Panc1 (cell line): Measurements from ENCODE around the gene METTL21C. TPM values are rescaled to one million over a fixed set of nuclear protein-coding genes. Genes with fewer than 3 reads are reported as not detected.

Source experiments
- ATAC-seq: fragments of 200-7000 bp; cut with Tn5 transposase; 2 replicates; pipeline ENCODE4 v1.9.1; 2020; ENCODE audit warnings: mild to moderate bottlenecking, moderate library complexity
- BruUV-seq: library from RNA; stranded (reverse); fragments of 400-500 nt; replicated peaks from 2 replicates; lab custom pipeline; 2021; lab: Mats Ljungman, UMichigan
- CTCF ChIA-PET: fragments of 300-600 bp; sonication (Branson Sonifier 250); formaldehyde crosslinking; loops from one replicate; lab custom pipeline; 2022; ENCODE audit warnings: antibody characterized with exemption; lab: Charles Lee
- POLR2A ChIA-PET: fragments of 300-600 bp; sonication (Branson Sonifier 250); formaldehyde crosslinking; loops from one replicate; lab custom pipeline; 2022; ENCODE audit warnings: antibody characterized with exemption; lab: Charles Lee
- DNase-seq: peaks from one replicate; pipeline ENCODE4 v3.0.0-alpha.2; 2010; ENCODE audit warnings: low read depth, low spot score
- H3K27ac ChIP-seq: 2 replicates; pipeline ENCODE4 v1.5.1; 2011; ENCODE audit warnings: mild to moderate bottlenecking, low read length, inconsistent platforms
- H3K27me3 ChIP-seq: fragments of 200-500 bp; sonication (Bioruptor generic); 2 replicates; pipeline ENCODE4 v1.6.0; 2014; ENCODE audit warnings: low read length, inconsistent platforms; ENCODE audit not compliant: control insufficient read depth, insufficient read depth
- H3K36me3 ChIP-seq: fragments of 200-500 bp; sonication (Bioruptor generic); 2 replicates; pipeline ENCODE4 v1.5.1; 2014; ENCODE audit warnings: inconsistent platforms, mild to moderate bottlenecking, low read length, moderate library complexity; ENCODE audit not compliant: control insufficient read depth, insufficient read depth
- H3K4me1 ChIP-seq: 2 replicates; pipeline ENCODE4 v1.5.1; 2011; ENCODE audit warnings: inconsistent platforms, mild to moderate bottlenecking, low read length, moderate library complexity; ENCODE audit not compliant: control insufficient read depth, insufficient read depth
- H3K4me3 ChIP-seq, 2 experiments: 2 replicates each; pipeline ENCODE4 v1.5.1; 2011 to 2012; ENCODE audit warnings: low read depth in 2 of 2, low read length in 2 of 2, mild to moderate bottlenecking in 2 of 2, inconsistent platforms in 1 of 2, moderate library complexity in 1 of 2
- H3K9me3 ChIP-seq: fragments of 200-500 bp; sonication (Bioruptor generic); 2 replicates; pipeline ENCODE4 v1.5.1; 2014; ENCODE audit warnings: low read depth, mild to moderate bottlenecking, inconsistent platforms, low read length, moderate library complexity; ENCODE audit not compliant: control insufficient read depth, insufficient read depth
- POLR2AphosphoS5 ChIP-seq: IDR thresholded peaks from 2 replicates; pipeline ENCODE4 v1.6.1; 2012; ENCODE audit warnings: mild to moderate bottlenecking, low read depth, low read length, moderate library complexity
- SIN3A ChIP-seq: IDR thresholded peaks from 2 replicates; pipeline ENCODE4 v1.6.1; 2012; ENCODE audit warnings: low read depth, mild to moderate bottlenecking, low read length, moderate library complexity, borderline replicate concordance; ENCODE audit not compliant: insufficient read depth
- TCF7L2 ChIP-seq: IDR thresholded peaks from 2 replicates; pipeline ENCODE4 v1.6.1; 2011; ENCODE audit warnings: mild to moderate bottlenecking, low read depth, low read length, inconsistent platforms
- in situ Hi-C: cut with HindIII; loops from 2 replicates; pipeline ENCODE4 v1.10.0; 2016; ENCODE audit warnings: low sequenced_read_pairs, low pct_unique_long_range_greater_than_20kb
- intact Hi-C: fragments of 100-400 bp; cut with micrococcal nuclease; formaldehyde crosslinking; loops from one replicate; pipeline ENCODE4 v1.10.0; 2022; ENCODE audit not compliant: unreplicated experiment
- total RNA-seq: library from RNA; stranded (reverse); gene quantifications from one replicate; pipeline ENCODE4 v1.2.1, GENCODE V29; 2021; ENCODE audit not compliant: unreplicated experiment
- TF ChIP-seq, protein P1 (sequence below): fragments of 450-650 bp; IDR thresholded peaks from 2 replicates; pipeline ENCODE4 v1.5.1; 2017; ENCODE audit warnings: mild to moderate bottlenecking
- TF ChIP-seq, protein P2 (sequence below), 2 experiments: IDR thresholded peaks; 2 replicates each; pipeline ENCODE4 v1.6.1; 2011 to 2012; ENCODE audit warnings: low read depth in 2 of 2, control low read depth in 1 of 2, low read length in 1 of 2, mild to moderate bottlenecking in 1 of 2, moderate library complexity in 1 of 2; ENCODE audit not compliant: insufficient read depth in 1 of 2

The METTL21C gene
- total RNA-seq, 1 experiment from 2014 or later: not detected

DNA sequence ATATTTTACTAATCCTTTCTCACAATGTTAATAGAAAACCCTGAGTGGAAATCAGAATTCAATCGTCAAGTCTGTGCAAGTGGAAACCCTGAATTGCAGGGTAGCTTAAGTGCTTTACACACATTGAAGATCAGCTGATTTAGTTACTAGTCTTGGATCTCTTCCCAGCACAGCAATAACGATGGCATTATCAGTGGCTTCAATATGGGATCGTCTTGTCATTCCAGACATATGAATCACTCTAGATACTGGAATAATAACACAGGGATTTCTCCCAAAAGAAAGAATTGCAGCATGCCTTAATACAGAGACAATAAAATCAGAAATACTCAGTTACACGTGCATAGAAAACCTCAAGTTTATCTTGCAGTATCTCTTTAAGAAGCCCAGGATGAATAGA lies 12.6 kb upstream of the METTL21C start:
- intact Hi-C loops (no loop called here), in situ Hi-C loops (no loop called here)
- peak; percentile 43; the same call in 1 of the 2 replicates for ATAC-seq
- Histone ChIP-seq H3K9me3 (no peaks in the 10 kb centered on the region), H3K27ac (no peak overlapping the region), H3K4me1 (no peaks in the 10 kb centered on the region), H3K36me3 (no peaks in the 10 kb centered on the region), H3K27me3 (no peaks in the 10 kb centered on the region), H3K4me3 (no peak overlapping the region)
- no peak for DNase-seq
- BruUV-seq: no TSS peak
- ChIA-PET CTCF (no interaction called here), POLR2A (no interaction called here)
- TF ChIP-seq, protein P1, sequence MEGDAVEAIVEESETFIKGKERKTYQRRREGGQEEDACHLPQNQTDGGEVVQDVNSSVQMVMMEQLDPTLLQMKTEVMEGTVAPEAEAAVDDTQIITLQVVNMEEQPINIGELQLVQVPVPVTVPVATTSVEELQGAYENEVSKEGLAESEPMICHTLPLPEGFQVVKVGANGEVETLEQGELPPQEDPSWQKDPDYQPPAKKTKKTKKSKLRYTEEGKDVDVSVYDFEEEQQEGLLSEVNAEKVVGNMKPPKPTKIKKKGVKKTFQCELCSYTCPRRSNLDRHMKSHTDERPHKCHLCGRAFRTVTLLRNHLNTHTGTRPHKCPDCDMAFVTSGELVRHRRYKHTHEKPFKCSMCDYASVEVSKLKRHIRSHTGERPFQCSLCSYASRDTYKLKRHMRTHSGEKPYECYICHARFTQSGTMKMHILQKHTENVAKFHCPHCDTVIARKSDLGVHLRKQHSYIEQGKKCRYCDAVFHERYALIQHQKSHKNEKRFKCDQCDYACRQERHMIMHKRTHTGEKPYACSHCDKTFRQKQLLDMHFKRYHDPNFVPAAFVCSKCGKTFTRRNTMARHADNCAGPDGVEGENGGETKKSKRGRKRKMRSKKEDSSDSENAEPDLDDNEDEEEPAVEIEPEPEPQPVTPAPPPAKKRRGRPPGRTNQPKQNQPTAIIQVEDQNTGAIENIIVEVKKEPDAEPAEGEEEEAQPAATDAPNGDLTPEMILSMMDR: no peak
- TF ChIP-seq SIN3A (no peak), TCF7L2 (no peak), POLR2AphosphoS5 (no peak)
- TF ChIP-seq, protein P2, sequence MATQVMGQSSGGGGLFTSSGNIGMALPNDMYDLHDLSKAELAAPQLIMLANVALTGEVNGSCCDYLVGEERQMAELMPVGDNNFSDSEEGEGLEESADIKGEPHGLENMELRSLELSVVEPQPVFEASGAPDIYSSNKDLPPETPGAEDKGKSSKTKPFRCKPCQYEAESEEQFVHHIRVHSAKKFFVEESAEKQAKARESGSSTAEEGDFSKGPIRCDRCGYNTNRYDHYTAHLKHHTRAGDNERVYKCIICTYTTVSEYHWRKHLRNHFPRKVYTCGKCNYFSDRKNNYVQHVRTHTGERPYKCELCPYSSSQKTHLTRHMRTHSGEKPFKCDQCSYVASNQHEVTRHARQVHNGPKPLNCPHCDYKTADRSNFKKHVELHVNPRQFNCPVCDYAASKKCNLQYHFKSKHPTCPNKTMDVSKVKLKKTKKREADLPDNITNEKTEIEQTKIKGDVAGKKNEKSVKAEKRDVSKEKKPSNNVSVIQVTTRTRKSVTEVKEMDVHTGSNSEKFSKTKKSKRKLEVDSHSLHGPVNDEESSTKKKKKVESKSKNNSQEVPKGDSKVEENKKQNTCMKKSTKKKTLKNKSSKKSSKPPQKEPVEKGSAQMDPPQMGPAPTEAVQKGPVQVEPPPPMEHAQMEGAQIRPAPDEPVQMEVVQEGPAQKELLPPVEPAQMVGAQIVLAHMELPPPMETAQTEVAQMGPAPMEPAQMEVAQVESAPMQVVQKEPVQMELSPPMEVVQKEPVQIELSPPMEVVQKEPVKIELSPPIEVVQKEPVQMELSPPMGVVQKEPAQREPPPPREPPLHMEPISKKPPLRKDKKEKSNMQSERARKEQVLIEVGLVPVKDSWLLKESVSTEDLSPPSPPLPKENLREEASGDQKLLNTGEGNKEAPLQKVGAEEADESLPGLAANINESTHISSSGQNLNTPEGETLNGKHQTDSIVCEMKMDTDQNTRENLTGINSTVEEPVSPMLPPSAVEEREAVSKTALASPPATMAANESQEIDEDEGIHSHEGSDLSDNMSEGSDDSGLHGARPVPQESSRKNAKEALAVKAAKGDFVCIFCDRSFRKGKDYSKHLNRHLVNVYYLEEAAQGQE (IDR thresholded peaks at IDR 0.05; ENCODE audit: insufficient read depth in 1 of 2, low read depth in 2 of 2, low read length in 1 of 2): no peak

DNA sequence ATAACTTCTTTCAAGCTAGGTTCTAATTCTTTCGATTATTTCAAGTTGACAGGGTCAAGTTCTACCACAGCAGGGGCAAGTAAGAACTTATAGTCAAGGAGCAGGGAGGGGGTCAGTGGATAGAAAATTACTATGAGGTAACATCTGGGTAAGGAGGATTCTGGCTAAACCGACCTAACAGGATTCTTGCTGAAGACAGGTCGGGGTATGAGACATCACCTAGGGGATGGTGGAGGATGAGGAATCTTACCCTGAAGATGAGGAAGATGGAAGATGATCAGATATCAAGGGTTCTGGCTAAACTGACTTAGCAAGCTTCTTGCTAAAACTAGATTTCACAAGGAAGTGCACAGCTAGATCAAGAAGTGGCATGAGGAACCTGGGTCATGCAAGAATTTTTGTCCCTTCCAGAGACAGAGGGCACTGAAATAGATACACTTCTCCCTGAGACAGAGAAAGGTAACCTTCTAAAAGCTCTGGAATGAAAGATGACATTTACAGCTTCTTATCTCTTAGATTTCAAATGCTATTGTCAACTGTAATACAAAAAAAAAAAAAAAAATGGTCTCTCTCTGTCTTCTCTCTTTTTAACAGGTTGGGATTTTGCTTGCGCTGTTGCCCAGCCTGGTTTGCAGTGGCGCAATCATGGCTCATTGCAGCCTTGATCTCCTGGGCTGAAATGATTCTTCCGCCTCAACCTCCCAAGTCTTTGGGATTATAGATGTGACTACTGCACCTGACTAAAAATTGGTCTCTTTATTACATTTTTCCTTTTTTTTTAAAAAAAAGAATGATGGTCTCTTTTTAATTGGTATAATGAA lies 9.6 kb upstream of the METTL21C start:
- intact Hi-C loops (no loop called here), in situ Hi-C loops (no loop called here)
- Histone ChIP-seq H3K36me3 (no peaks in the 10 kb centered on the region), H3K4me1 (no peaks in the 10 kb centered on the region), H3K4me3 (no peak overlapping the region), H3K27ac (no peak overlapping the region), H3K27me3 (no peaks in the 10 kb centered on the region), H3K9me3 (no peaks in the 10 kb centered on the region)
- DNase-seq (no peak), ATAC-seq (no peak)
- no peak for TF ChIP-seq TCF7L2
- TF ChIP-seq, protein P1: no peak
- TF ChIP-seq POLR2AphosphoS5: no peak
- TF ChIP-seq SIN3A: no peak
- TF ChIP-seq, protein P2 (IDR thresholded peaks at IDR 0.05; ENCODE audit: insufficient read depth in 1 of 2, low read depth in 2 of 2, low read length in 1 of 2): no peak
- ChIA-PET CTCF (interaction anchor here (0.5 kb wide), 1 partner anchor 57 kb away, joined by 12 read pairs; no protein-coding TSS in a partner anchor), POLR2A (no interaction called here)
- BruUV-seq: no TSS peak
